HG02678 (cell line): Measurements from ENCODE around the gene TNFAIP2.

Source experiments
- ATAC-seq: cut with Tn5 transposase; IDR thresholded peaks from one replicate; pipeline ENCODE4 v1.9.1; 2021; ENCODE audit warnings: mild to moderate bottlenecking, moderate library complexity; ENCODE audit not compliant: unreplicated experiment

The TNFAIP2 gene

DNA sequence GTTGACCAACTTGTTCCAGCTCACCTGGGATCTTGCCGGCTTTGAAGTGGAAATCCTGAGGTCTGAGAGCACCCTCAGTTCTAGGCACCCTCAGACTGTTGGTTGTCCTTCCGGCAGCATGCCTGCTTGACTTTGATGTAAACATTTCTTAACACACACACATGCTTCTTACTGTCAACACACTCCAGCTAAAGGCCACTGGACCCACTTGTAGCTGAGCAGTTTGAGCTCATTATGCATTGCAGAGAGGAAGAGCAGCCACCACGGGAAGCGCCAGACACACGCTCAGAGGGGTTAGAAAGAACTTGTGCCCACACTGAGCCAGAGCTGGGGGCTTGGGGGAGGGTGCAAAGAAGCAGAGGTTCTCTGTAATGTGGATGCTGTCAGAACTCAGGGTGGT, 55.8 kb downstream of the TNFAIP2 start:
- no peak for ATAC-seq

DNA sequence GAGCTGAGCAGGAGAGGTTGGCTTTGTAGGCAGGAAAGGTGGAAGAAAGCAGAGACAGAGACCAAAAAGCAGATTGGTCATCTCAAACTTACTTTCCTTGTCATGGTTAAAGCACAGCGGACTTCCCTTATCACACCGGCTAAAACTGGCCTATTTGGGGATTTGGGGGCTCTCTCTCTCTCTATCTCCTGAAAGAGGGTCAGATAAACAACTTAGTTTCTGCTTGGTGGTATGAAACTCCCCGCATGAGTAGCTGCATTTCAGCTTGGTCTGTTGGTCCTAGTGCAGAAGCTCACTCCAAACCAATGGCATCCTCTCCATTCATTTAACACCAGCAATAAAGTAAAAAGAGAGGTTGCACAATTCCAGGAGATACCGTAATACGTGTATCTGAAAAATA, 57.1 kb downstream of the TNFAIP2 start:
- ATAC-seq: no peak

DNA sequence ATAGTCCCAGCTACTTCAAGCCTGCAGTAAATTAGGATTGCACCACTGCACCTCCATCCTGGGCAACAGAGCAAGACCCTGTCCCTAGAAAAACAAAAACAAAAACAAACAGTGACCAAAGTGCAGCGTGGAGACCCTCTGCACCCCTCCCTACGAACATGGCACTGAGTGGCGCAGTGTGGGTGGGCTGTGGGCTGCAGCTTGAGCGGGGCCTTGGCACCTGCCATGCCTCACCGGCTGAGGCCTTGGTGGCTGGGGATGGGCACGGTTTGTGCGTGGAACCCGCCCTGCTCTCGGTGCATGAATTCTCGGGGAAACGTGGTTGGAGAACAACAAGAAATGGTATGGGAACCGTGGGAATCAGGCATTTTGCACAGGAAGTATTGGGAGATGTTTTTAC, 60.8 kb downstream of the TNFAIP2 start:
- ATAC-seq: no peak

DNA sequence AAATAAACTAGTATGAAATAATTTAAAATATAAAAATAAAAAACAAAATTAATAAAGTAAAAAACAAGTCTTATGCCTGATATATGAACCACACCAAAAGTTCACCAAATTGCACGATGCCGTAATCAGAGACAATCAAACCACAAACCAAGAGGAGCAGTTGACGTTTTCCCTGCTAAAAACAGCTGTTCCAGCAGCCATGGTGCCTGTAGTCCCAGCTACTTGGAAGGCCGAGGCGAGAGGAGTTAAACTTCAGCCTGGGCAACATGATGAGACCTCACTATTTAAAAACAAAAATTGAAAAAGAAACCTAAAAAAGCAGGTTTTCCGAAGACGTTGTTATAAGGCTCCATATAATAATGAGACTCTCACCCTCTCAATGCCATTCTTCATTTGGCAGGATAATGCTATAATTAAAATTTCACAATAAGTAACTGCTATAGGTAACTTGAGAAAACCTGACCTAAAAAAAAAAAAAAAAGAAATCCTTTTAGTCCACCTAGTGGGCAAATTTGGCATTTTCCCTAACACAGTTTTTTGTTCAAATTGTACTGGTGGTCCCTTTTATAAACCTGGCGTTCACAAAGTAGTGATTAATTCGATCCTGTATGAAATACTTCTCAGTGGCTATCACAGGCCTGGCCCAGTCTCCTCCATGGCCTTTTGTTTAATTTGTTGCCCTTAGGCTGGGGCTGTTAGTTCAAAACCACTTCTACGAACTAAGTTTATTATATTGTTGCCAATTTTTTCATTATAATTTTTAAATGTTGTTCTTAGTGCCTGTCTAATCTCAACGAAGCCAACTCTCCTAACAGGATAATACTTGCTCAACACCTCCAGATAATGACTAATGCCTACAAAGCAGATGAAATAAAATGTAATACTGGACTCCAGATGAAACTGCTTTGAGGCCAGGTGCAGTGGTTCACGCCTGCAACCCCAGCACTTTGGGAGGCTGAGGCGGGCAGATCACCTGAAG, 62.1 kb downstream of the TNFAIP2 start:
- no peak for ATAC-seq

DNA sequence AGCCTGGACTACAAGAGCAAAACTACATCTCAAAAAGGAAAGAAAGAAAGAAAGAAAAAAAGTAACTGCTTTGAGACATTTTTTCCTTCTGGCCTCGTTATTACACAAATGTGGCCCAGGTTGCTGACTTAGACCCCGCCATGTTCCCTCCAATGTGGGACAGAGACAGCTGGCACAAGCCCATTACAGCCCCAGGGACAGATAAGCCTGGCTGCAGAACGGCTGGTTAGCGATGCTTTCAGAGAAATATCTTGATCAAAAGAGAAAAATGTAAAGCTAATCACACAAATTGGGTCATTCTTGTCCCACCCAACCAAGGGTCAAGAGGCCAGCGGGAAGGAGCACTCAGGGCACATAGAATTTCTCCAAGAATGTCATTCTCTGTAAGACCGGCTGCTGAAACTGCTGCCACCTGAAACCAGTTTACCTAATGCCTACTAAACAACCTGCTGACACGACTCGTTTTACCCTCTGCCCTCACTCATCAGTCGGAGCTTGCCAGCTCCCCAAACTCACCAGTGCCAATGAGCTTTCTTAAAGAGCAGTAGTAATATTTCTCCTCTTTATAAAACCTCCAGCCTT, 63.1 kb downstream of the TNFAIP2 start:
- no peak for ATAC-seq
